GM19455 (cell line): ENCODE results near the gene SLCO1B3.

Experiments used
- ATAC-seq: cut with Tn5 transposase; IDR thresholded peaks from one replicate; pipeline ENCODE4 v1.9.1; 2021; ENCODE audit not compliant: unreplicated experiment

SLCO1B3 gene

DNA sequence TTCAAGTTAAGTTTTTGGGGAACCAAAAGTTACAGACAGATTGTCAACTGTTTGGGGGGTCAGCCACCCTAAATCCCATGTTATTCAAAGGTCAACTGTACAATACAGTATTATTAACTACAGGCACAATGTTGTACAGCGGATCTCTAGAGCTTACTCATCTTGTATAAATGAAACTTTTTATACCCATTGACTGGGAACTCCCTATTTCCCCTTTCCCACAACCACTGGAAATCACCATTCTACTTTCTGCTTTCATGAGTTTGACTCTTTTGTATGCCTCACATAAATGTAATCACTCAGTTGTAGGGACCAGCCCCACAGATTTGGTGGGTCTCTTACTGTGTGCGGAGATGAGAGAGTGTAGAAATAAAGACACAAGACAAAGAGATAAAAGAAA is 57.8 kb downstream of the SLCO1B3 start:
- ATAC-seq = no peak

DNA sequence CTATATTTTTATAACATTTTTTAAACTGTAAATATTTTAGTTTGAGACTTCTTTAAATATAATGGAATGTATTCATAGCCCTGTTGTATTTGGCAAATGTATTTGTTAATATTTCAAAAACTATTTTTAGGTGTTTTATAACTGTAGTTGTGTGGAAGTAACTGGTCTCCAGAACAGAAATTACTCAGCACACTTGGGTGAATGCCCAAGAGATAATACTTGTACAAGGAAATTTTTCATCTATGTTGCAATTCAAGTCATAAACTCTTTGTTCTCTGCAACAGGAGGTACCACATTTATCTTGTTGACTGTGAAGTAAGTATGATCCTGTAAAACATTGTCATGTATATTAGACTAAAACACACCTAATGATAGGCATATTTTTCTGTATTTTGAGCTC is 72.8 kb downstream of the SLCO1B3 start:
- no peak for ATAC-seq

DNA sequence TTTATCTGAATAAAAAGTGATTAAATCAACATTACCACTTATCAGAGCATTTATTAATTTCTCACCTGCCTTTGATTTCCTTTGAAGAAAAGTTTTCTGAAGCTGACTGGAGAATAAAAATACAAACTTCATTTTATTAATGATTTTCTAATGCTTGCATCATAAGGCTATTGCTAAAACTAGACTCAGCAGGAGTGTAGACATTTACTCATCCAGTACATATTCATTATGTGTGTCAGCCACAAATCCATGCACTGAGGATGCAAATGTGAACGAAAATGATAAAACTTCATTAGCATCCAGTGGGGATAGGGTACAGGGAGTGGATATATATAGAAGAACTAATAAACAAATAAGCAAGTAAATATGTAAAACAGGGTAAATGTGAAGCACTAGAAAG is 74.6 kb downstream of the SLCO1B3 start:
- no peak for ATAC-seq

- no peak for ATAC-seq
Measured at GRCh38 chr12:20885552-20885951, 75.0 kb downstream of the SLCO1B3 start.

DNA sequence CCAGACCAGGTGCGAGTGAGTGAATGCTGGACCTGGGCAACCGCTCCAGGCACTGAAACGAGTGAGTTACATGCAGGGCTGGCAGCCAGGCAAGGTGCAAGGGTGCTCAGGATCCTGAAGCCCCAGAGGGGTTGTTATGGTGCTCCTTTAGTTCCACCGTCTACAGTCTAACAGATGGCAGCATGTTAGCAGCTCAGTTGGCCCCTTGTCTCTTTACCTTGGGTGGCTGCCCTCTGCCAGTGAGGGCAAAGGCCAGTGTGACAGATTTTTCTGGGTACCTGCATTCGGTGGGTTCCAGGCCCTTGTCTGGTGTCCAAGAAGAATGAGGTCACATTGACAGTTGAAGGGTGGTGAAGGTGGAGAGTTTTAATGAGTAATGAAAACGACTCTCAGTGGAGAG is 106.8 kb downstream of the SLCO1B3 start:
- ATAC-seq = no peak

DNA sequence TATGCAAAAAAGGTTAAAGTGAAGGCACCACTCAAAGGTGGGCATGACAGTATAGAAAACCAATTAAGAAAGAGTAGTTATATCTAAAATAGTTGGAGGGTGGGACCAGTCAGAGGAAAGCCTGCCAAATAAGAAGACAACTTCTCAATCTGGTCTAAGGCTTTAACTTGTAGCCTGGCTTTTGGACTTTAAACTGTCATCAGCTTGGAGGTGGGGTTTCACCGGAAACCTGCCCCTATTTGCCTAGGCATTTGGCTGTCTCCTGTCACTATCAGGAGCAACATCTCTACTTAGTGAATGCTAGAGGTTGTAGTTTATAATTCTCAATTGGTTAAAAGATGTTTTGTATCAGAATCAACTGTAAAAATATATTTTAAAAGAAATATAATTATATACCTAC is 107.3 kb downstream of the SLCO1B3 start:
- ATAC-seq = no peak

- ATAC-seq = no peak
Measured at GRCh38 chr12:20931894-20932293, 121.4 kb downstream of the SLCO1B3 start.

DNA sequence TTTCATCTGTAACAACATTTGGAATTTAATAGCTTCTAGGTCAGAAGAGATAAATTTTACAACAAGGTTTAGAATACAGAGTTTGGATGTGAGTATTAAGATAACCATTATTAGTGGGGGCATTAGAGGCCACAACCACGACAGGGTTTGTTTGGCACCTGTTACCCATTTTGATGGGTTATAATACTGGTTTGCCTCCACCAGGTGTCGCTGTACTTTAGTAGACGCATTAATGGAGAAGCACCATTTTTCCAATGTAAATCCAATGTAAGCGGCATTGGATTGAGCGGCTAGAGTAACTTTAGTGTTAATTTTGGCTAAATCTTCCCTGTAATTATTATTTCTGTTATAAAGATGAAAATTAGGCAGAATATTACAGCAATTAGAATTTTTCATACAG is 136.2 kb downstream of the SLCO1B3 start:
- peak; percentile 49 for ATAC-seq

DNA sequence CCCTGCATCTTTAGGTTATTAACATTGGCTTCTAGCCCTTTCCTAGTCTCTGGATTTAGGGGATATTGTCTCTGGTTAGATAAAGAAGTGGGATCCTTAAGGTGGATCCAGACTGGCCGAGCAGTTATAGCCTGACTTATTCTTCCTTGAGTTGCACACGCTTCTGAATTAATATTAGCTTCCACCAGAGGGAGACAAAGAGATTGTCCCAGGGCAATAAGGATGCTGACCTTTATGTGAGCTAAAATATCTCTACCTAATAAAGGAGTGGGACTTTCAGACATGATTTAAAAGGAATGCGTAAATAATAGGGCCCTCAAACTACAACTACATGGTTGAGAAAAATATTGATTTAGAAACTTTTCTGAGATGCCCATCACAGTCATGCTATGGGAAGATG is 139.7 kb downstream of the SLCO1B3 start:
- ATAC-seq = peak; percentile 87

- ATAC-seq = no peak
Measured at GRCh38 chr12:20963303-20963702, 152.8 kb downstream of the SLCO1B3 start.

GRCh38 chr12:20963762-20964161 is 153.3 kb downstream of the SLCO1B3 start:
- no peak for ATAC-seq
